Breast epithelium (tissue), 3 donors: ENCODE measurements around the gene CYP27C1.

Experiments used
- CTCF ChIP-seq, 3 donors: fragments of 450-650 bp; IDR thresholded peaks; one replicate each; pipeline ENCODE4 v1.5.1; 2016 to 2017; ENCODE audit warnings: antibody characterized with exemption in 3 of 3, mild to moderate bottlenecking in 3 of 3, moderate library complexity in 3 of 3
- POLR2A ChIP-seq: fragments of 450-650 bp; IDR thresholded peaks from one replicate; pipeline ENCODE4 v1.6.1; 2016; ENCODE audit warnings: antibody characterized with exemption, mild to moderate bottlenecking, moderate library complexity
- POLR2AphosphoS5 ChIP-seq, 3 donors: sonication (generic); formaldehyde crosslinking; IDR thresholded peaks; one replicate each; pipeline ENCODE4 v1.6.1; 2017; ENCODE audit warnings: antibody characterized with exemption in 3 of 3

DNA sequence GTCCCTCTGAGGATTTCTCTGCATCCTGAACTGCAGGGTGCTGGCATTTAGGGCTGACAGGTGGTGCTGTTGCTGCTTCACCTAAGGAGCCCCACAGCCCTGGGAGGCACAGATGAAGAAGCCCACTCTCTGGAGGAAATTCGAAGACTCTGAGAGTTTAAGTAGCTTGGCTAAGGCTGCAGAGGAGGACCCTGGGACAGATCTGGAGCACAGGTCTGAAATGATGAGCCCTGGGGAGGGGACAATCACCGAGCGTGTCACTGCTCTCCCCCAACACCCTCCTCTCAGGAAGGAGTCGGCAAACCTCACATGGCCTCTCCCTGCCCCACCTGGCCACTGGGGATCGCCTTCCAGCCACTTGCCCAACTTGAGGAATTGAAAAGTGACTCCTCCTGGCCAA, 18.6 kb downstream of the CYP27C1 start:
- TF ChIP-seq CTCF (IDR thresholded peaks at IDR 0.05) = no peak
- TF ChIP-seq POLR2A = no peak
- no peak for TF ChIP-seq POLR2AphosphoS5 (IDR thresholded peaks at IDR 0.05)
